GM19468 (cell line): ENCODE measurements around the gene SMIM44.

Experiments used
- ATAC-seq: cut with Tn5 transposase; IDR thresholded peaks from one replicate; pipeline ENCODE4 v1.9.1; 2021; ENCODE audit warnings: mild to moderate bottlenecking, moderate library complexity, moderate number of reproducible peaks; ENCODE audit not compliant: unreplicated experiment; ENCODE audit errors: extremely low read depth

SMIM44 gene

DNA sequence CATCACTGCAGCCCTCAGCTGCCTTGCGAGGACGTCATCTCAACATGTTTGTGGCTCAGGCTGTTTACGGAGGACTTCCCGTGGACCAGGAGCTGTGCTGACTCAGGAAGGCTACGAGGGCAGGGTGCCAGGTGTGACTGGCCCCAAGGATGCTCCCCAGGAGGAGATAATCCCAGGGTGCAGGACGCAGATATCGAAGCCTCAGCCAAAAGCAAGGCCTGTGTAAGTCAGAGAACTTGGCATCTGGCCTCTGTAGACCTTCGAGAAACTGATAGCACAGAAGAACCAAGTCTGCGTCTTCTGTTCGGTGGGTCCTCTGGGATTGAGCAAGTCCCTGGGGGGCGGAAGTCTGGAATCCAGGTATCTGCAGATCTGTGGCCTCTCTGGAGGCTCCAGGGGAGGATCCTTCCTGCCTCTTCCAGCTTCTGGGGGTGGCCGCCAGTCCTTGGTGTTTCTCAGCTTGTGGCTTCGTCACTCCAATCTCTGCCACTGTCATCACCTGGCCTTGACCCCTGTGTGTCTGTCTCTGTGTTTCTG is 19.9 kb upstream of the SMIM44 start:
- ATAC-seq, result no peak

DNA sequence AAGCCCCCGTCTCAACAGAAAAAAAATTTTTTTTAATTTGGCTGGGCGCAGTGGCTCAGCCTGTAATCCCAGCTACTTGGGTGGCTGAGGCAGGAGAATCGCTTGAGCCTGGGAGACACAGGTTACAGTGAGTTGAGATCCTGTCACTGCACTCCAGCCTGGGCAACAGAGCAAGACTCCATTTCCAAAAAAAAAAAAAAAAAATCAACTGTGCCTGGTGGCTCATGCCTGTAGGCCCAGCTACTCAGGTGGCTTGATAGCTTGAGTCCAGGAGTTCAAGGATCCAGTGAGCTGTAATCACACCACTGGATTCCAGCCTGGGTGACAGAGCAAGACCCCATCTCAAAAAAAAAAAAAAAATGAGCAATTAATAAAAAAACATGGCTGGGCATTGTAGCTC is 18.5 kb upstream of the SMIM44 start:
- ATAC-seq, result no peak

DNA sequence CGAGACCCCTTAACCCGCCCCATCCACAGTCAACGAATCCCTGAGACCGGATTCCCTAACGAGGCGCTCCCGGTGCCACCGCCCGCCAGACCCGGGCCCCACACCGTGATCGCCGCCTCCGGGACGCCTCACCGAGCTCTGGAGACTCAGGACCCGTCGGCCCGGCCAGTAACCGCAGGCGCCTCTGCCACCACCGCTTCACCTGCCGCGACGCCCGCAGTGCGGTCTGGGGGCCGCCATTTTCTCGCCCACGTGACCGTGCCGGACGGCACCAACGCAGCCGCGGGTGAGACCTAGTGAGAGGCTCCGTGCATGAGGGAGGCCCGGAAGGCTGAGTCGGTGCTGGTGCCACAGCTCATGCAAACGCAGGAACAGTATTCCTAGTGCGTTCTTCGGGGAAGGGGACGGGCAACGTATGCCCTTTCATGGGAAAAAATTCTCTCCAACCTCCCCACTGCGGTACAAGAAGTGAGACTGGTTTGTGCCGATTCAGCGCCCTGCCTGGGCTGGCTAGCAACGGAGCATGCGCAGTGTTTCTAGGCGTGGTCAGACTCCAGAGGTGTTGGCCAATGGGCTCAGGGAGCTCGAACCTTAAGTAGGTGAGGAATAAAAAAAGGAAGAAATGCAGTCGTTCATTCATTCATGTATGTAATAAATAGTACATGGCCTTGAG is 17.3 kb upstream of the SMIM44 start, which contains the start of gene DOHH:
Gene DOHH, minus strand, starts transcription at position 246 of the 673 bp plus-strand sequence. CDS start 3,860 bp downstream, outside the sequence.
- peak; percentile 43 for ATAC-seq

DNA sequence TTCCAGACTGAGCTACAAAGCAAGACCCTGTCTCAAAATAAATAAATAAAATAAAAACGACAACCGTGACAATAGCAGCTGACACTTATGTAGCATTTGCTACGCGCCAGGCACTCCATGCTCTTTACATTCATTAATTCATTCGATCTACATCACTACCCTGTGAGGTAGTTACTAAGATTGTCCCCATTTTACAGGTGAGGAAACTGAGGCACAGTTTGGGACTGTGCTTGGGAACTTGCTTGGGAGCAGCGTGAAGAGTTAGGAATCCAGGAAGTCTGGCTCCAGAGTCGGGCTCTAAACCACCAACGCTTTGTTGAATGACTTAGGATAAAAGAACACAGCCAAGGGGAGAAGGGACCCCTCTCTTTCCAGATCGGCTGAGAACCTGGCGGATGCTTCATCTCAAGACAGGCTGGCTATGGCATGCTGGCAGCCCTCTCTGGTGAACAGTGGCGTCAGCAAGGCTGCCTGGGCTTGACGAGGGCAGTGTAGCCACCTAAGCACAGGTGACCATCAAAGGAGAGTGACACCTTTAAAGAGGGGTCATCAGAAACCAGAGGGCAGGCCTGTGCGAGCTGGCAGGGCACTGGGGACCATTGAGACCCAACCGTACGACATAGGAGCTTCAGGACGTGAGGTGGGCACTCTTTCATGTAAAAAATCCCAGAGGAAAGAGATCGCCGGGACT is 16.6 kb upstream of the SMIM44 start:
- ATAC-seq, result no peak

DNA sequence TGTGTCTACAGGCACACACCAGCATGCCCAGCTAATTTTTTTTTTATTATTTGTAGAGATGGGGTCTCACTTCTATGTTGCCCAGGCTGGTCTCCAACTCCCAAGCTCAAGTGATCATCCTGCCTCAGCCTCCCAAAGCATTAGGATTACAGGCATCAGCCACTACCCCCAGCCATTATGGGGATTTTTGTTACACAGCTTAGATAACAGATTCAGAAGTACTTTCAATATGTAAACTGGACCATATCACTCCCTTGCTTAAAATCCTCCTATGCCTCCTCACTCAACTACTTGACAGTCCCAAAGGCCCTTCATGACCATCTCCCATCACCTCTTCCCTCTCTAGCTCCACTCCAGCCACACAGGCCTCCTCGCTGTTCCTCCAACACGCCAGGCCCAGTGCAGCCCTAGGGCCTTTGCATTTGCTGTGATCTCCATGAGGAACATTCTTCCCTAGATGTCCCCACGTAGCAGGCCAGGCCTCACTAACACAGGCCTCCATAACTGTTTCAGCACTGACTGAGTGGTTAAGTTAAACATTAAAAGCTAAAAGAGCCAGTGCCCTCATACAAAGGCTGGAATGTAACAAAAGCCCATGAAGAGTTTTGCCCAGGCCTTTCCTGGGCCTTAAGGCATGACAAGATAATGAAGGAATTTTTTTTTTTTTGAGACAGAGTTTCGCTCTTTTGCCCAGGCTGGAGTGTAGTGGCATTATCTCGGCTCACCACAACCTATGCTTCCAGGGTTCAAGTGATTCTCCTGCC is 14.7 kb upstream of the SMIM44 start:
- no peak for ATAC-seq

DNA sequence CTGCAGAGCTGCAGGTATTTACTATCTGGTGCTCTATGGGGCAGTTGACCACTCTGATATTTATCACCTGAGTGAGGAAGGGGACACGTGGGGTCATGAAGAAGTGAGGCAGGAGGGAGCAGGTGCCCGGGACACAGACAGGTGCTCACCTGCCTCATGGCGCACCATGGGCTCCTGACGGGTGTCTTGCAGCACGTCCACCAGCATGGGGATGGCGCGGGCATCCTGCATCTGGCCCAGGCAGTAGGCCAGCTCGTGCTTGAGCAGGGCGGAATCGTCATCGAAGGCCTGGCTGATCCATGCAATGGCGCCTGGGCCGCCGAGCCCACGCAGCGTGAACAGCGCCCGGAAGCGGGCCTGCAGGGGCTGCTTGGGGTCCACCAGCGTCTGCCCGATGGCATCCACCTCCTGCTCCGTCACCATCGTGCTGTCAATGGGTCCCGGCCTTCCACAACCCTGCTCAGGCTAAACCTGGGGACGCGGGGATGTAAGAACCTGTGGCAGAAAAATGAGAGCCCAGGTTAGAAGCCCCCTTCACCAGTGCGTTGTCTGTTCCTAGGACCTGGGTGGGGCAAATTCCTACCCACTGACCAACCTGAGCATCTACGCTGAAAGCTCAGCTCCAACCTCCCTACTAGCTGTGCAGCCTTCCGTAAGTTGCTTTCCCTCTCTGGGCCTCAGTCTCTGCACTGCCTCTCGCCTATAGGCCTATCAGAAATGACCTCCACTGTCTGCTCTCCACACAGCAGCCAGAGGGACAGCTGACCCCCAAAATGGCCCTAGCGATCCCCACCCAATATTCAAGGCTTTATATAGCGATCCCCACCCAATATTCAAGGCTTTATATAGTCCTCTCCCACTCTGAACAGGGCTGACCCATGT is 13.4 kb upstream of the SMIM44 start:
- ATAC-seq, result no peak

DNA sequence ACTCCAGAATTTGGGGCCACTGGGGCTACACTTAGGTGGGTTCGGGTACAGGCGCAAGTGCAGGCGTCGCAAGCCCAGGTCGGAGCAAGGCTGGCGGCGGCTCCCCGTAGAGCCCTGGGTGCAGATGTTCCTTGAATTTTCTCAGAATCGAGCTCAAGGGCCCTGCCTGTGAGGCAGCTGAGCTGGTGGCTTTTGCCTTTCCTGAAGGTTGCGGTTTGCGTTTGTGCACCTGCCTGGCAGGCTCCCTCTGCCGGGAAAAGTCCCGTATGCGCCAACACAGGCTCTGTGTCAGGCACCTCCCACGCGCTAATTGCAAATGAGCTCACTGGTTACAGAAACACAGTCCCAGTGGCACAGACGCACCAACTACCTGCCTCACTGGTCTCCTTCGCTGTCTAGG is 11.3 kb upstream of the SMIM44 start:
- ATAC-seq, result no peak

DNA sequence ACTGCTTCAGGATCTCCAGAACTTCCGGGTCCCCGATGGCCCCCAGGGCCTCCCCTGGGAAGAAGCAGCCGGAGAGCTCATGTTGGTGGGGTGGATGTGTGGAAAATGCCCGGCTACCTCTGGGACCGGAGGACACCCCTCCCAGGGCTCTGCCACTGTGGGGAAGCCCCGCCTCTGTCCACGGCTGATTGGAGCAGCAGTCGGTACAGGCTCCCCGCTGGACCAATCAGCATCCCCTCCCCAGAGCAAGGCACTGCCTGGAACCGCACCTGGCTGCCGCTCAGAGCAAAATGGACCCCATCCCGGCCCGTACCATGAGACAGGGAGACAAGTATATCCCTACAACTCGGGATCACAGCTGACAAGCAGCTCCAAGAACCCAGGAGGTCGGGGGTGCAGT is 10.8 kb upstream of the SMIM44 start:
- no peak for ATAC-seq

DNA sequence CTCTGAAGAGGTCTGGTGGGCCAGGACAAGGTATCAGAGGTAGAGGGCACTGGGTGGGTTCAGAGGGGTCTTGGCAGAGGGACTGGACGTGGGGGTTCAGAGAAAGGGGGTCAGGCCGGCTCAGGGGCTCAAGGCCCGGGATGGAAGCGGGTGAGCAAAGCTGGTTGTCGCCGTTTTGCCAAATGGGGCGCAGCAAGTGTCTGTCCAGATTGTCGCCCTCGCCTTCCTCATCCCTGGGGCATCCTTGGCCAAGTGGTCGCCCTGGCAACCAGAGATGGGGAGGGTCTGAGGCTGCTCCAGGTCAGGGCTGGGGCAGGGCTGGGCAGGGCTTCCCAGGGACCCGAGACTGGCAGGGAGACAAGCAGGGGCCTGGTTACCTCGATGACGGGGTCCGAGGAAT is 10.4 kb upstream of the SMIM44 start:
- no peak for ATAC-seq

DNA sequence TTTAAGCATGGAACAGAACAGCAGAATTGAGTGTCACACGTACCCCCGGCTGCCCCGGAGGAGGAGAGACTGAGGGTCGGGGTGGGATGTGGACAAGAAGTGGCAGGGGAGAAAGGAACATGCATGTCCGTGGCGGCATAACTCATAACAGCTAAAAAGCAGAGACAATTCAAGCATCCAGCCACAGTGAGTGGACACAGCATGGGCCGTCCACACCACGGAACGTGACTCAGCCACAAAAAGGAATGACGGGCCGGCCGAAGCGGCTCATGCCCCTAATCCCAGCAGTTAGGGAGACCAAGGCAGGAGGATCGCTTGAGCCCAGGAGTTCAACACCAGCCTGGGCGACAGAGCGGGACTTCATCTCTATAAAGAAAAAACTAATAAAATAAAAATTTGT is 9.7 kb upstream of the SMIM44 start:
- ATAC-seq, result no peak

DNA sequence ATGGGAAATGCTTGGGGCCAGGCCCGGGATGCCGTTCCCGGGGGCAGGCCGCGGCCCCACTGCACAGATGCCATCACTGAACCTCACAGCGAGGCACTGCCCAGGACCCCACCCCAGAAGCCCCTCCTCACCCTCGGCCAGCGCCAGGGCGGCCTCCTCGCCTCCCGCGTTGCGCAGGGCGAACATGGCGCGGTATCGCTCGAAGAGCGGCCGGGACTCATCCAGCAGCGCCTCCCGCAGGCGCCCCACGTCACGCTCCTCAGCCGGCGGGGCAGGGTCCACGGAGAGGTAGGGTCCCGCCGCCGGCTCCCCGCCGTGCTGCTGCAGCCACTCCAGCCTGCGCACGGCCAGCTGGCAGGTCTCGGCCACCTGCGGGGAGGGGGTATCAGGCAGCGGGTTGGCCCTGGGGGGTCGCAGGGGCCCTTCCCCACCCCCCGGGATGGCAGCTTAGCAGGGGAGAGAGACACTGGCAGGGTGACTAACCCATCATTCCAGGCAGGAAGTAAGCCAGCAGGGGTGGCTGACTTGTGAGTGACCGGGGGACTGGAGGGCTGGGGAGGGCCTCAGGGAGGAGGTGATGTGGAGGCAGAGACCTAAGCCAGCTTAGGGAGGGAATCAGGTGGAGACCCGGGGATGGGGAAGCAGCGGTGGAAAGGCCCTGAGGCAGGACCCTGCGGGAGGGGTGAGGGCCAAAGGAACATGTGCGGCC is 9.0 kb upstream of the SMIM44 start:
- ATAC-seq, result no peak

DNA sequence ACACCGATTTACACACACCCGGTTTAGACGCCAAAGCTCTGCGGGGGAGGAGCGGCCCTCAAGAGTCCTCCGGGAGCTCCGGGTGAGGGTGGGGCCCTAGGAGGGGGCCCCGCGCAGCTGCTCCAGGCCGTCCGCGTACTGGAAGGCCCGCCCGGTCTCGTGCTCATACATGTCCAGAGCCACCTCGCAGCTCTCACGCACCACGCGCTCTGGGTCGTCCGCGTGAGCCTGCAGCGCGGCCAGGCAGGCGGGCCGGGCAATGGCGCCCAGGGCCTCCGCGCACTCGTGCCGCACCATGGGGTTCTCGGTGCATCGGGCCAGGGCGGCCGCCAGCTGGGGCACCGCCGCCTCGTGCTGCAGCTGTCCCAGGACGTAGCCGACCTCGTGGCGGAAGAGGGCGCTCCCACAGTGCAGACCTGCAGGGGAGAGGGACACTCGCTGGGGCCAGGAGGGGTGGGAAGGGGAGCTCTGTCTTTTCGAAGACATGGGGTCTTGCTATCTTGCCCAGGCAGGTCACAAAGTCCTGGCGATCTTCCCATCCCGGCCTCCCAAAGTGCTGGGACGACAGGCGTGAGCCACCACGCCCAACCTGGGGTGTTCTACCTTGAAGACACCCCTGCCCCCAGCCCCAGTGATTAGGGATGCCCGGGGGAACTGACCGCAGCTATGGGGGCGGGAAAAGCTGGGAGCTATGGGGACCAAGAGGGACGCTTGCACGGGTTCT is 8.3 kb upstream of the SMIM44 start:
- no peak for ATAC-seq

DNA sequence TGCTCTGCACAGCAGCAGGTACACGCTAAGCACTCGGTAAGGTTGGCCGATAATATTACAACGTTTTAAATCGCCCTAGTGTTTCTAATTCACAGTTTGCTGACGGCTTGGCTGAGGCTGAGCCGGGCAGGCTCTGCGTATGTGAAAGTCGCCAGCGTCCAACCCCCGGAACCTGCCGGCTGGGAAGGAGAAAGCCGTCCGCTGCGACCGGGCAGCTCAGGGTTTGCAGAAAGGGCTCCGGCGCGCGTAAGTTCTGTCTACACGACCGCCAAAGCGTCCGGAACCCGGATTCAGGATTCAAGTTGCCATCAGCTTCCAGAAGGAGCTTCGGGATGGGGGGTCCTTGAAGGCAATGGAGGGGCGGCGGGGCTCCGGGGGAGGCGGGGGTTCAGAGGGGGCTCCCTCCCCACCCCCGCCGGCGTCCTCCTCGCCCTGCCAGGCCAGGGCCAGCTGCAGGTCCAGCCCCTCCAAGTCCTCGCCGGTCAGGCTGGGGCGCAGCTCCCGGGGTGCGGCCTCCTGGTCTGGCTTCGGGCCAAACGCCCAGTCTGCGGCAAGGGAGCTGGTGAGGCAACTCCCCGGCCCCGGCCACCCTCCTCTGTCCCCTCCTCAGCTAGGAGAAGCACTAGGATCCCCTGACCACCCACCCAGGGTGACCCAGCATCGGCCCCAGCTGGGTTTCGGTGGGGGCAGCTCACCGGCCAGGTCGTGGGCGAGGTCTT is 575 bp downstream of the SMIM44 start:
- ATAC-seq, result no peak

DNA sequence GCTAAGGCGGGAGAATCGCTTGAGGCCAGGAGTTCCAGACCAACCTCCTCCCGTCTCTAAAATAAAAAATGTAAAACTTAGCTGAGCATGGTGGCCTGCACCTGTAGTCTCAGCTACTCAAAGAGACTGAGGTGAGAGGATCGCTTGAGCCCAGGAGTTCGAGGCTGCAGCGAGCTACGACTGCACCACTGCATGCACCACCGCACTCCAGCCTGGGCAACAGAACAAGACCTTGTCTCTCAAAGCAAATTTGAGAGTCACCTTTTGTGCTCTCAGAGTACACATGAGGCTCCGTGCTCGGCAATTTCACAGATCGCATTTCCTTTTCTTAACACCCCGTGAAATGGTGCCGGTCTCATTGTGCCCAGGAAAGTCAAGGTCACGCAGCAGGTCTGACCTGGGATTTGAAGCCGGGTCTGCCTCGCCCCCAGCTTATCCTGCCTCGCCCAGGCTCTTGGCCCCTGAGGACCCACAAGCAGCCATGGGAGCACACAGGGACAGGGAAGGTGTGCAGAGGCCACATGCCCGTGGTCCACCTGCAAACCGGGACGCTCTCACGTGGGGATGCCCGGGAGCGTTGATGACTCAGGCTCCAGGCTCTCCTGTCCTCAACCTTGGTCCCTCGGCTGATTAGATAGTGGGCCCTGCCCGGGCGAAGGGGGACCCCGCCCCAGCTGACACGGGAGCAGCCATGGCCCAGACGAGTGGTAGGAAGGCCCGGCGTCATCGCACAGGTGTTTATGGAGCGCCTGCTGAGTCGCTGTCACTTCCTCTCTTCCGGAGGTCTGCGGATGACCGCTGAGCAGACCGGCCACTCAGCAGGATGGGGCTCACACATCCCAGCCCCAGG is 1.8 kb downstream of the SMIM44 start:
- ATAC-seq, result no peak

DNA sequence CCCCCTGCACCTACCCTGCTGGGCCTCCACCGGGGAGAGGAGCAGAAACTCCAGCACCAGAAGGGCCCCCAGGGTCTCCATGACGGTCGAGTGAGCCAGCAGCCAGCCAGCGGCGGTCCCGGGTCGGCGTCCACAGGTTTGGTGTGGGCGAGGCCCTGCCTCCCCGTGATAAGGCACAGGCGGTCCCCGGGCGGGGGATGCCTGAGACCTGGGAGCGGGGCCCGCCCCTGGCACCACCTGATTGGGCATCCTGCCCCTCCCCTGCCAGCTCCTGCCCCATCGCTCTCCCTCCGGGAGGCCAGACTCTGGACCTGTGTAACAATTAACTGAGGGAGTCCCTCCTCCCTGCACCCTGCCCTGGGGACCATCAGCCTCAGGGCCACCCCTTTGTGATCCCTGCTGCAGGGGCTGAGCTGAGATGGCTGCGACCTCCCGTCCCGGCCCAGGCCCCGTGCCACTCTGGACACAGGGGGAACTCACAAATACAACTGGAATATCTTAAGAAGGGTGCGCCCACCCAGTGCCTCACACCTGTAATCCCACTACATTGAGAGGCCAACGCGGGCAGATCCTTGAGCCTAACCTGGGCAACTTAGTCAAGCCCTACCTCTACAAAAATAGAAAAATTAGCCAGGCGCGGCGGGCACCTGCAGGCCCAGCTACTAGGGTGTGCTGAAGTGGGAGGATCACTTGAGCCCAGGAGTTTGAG is 2.7 kb downstream of the SMIM44 start, which contains the start of gene SMIM24:
Gene SMIM24, minus strand, starts transcription at position 143 of the 709 bp plus-strand sequence. Its CDS starts 62 bp downstream, at position 81.
- ATAC-seq, result no peak

DNA sequence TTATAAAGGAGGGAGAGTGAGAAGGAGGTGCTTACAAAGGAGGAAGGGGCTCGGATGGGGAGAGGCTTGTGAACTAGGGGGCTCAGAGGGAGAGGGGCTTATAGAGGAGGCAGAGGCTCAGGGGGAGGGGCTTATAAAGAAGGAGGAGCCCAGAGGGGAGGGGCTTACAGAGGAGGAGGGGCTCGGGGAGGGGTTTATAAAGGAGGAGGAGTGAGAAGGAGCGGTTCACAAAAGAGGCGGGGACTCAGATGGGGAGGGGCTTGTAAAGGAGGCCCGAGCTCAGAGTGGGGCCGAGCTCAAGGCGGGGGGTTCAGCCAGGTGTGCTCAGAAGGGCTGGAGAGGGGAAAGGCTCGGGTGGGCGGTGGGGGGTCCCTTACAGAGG is 3.4 kb downstream of the SMIM44 start:
- ATAC-seq, result no peak
